SK-N-SH (cell line): ENCODE data around the gene GALC. TPM values are rescaled to one million over a fixed set of nuclear protein-coding genes. Genes with fewer than 3 reads are reported as not detected.

Source experiments
- CTCF ChIA-PET: fragments of 300-600, 350-600 bp; formaldehyde crosslinking; extraction: SDS; loops from one replicate; lab custom pipeline; 2021; lab: Yijun Ruan, JAX
- POLR2A ChIA-PET: fragments of 350-600 bp; sonication (Branson Sonifier 250); formaldehyde crosslinking; extraction: SDS; loops from one replicate; lab custom pipeline; 2020; ENCODE audit warnings: antibody characterized with exemption, inconsistent platforms; lab: Yijun Ruan, JAX
- DNase-seq: peaks from one replicate; pipeline ENCODE4 v3.0.0; 2012
- H2AFZ ChIP-seq: fragments of 200-600 bp; sonication (generic); 2 replicates; pipeline ENCODE4 v1.8.1; 2016; ENCODE audit warnings: antibody characterized with exemption, mild to moderate bottlenecking, low read depth
- H3F3A ChIP-seq: fragments of 200-600 bp; sonication (generic); replicated peaks from 2 replicates; pipeline ENCODE3; 2016; ENCODE audit warnings: antibody characterized with exemption, mild to moderate bottlenecking; ENCODE audit not compliant: insufficient read depth
- H3K27ac ChIP-seq, 2 experiments: fragments of 200-500 bp in 1 of 2; fragments of 200-600 bp in 1 of 2; sonication (Bioruptor generic) in 1 of 2; sonication (generic), shearing (Covaris generic) in 1 of 2; 2 replicates each; pipeline versions ENCODE4 v1.5.1 to v1.6.1; 2014 to 2016; ENCODE audit warnings: low read depth in 2 of 2, inconsistent platforms in 1 of 2, low read length in 1 of 2, mild to moderate bottlenecking in 1 of 2, mixed read lengths in 1 of 2
- H3K27me3 ChIP-seq: fragments of 200-600 bp; sonication (generic), shearing (Covaris generic); 2 replicates; pipeline ENCODE4 v1.6.1; 2016; ENCODE audit warnings: mixed run types; ENCODE audit not compliant: insufficient read depth
- H3K36me3 ChIP-seq, 2 experiments: fragments of 200-500 bp in 1 of 2; fragments of 200-600 bp in 1 of 2; sonication (Bioruptor generic) in 1 of 2; sonication (generic) in 1 of 2; replicated peaks in 1 of 2; 2 replicates each; pipeline versions ENCODE3 to v1.5.1; 2014 to 2016; ENCODE audit warnings: low read length in 1 of 2, mild to moderate bottlenecking in 1 of 2; ENCODE audit not compliant: insufficient read depth in 2 of 2, control insufficient read depth in 1 of 2
- H3K4me1 ChIP-seq, 2 experiments: fragments of 200-500 bp in 1 of 2; fragments of 200-600 bp in 1 of 2; sonication (Bioruptor generic) in 1 of 2; sonication (generic), shearing (Covaris generic) in 1 of 2; 2 replicates each; pipeline versions ENCODE4 v1.5.1 to v1.6.1; 2014 to 2016; ENCODE audit warnings: low read depth in 1 of 2, low read length in 1 of 2, mixed run types in 1 of 2; ENCODE audit not compliant: insufficient read depth in 2 of 2, control insufficient read depth in 1 of 2
- H3K4me2 ChIP-seq: fragments of 200-600 bp; sonication (generic), shearing (Covaris generic); 2 replicates; pipeline ENCODE4 v1.6.1; 2017; ENCODE audit warnings: mixed run types
- H3K4me3 ChIP-seq, 2 experiments: fragments of 200-500 bp in 1 of 2; fragments of 200-600 bp in 1 of 2; sonication (Bioruptor generic) in 1 of 2; sonication (generic), shearing (Covaris generic) in 1 of 2; 2 replicates each; pipeline versions ENCODE4 v1.5.1 to v1.8.1; 2014 to 2016; ENCODE audit warnings: low read depth in 2 of 2, inconsistent platforms in 1 of 2, low read length in 1 of 2, mild to moderate bottlenecking in 1 of 2, mixed read lengths in 1 of 2, moderate library complexity in 1 of 2
- H3K79me2 ChIP-seq: fragments of 200-600 bp; sonication (generic); 2 replicates; pipeline ENCODE4 v1.8.1; 2017; ENCODE audit warnings: mild to moderate bottlenecking; ENCODE audit not compliant: insufficient read depth
- H3K9ac ChIP-seq: fragments of 200-600 bp; sonication (generic); 2 replicates; pipeline ENCODE4 v1.6.1; 2017; ENCODE audit warnings: mixed run types
- H3K9me2 ChIP-seq: fragments of 200-600 bp; sonication (generic); 2 replicates; pipeline ENCODE4 v1.6.1; 2017; ENCODE audit warnings: mixed run types
- H3K9me3 ChIP-seq: fragments of 200-600 bp; sonication (generic); 2 replicates; pipeline ENCODE4 v1.6.1; 2017; ENCODE audit warnings: mixed run types, mild to moderate bottlenecking, moderate library complexity
- H4K20me1 ChIP-seq: fragments of 200-600 bp; sonication (generic); 2 replicates; pipeline ENCODE4 v1.6.1; 2017; ENCODE audit warnings: mild to moderate bottlenecking, mixed run types; ENCODE audit not compliant: insufficient read depth
- EP300 ChIP-seq, 2 experiments: IDR thresholded peaks; 2 replicates each; pipeline versions ENCODE4 v1.4.0 to v1.6.1; 2012; ENCODE audit warnings: borderline replicate concordance in 1 of 2, low read depth in 1 of 2, low read length in 1 of 2
- FOSL2 ChIP-seq: IDR thresholded peaks from 2 replicates; pipeline ENCODE4 v1.4.0; 2012; ENCODE audit warnings: low read depth, mild to moderate bottlenecking, moderate library complexity, borderline replicate concordance
- FOXJ3 ChIP-seq: sonication (generic); formaldehyde crosslinking; IDR thresholded peaks from 2 replicates; pipeline ENCODE4 v1.5.1; 2020; ENCODE audit warnings: mild to moderate bottlenecking, missing genetic modification reagents
- FOXM1 ChIP-seq: IDR thresholded peaks from 2 replicates; pipeline ENCODE4 v1.4.0; 2012; ENCODE audit warnings: low read depth, mild to moderate bottlenecking
- GATA2 ChIP-seq: sonication (generic); formaldehyde crosslinking; IDR thresholded peaks from 2 replicates; pipeline ENCODE4 v1.5.0; 2020; ENCODE audit warnings: mild to moderate bottlenecking, missing genetic modification reagents
- IRF3 ChIP-seq: fragments of 150-350 bp; IDR thresholded peaks from 2 replicates; pipeline ENCODE4 v1.6.1; 2016; ENCODE audit warnings: mild to moderate bottlenecking, low read depth, low read length
- MAX ChIP-seq: IDR thresholded peaks from 2 replicates; pipeline ENCODE4 v1.4.0; 2012; ENCODE audit warnings: low read depth
- MXI1 ChIP-seq: IDR thresholded peaks from 2 replicates; pipeline ENCODE4 v1.6.1; 2012; ENCODE audit warnings: mild to moderate bottlenecking, low read depth, low read length, improper control_type of control experiment
- NFIC ChIP-seq: IDR thresholded peaks from 2 replicates; pipeline ENCODE4 v1.4.0; 2012; ENCODE audit warnings: borderline replicate concordance
- PBX3 ChIP-seq: IDR thresholded peaks from 2 replicates; pipeline ENCODE4; 2012
- RAD21 ChIP-seq: IDR thresholded peaks from 2 replicates; pipeline ENCODE4 v1.6.1; 2012; ENCODE audit warnings: mild to moderate bottlenecking, low read length
- REST ChIP-seq: IDR thresholded peaks from 2 replicates; pipeline ENCODE4 v1.6.1; 2012; ENCODE audit warnings: mild to moderate bottlenecking, low read depth, low read length, moderate library complexity
- RFX5 ChIP-seq: IDR thresholded peaks from 2 replicates; pipeline ENCODE4 v1.6.1; 2012; ENCODE audit warnings: mild to moderate bottlenecking, improper control_type of control experiment, low read length
- RXRA ChIP-seq: IDR thresholded peaks from 2 replicates; pipeline ENCODE4 v1.4.0; 2012; ENCODE audit warnings: low read depth, mild to moderate bottlenecking, borderline replicate concordance
- SMC3 ChIP-seq: IDR thresholded peaks from 2 replicates; pipeline ENCODE4 v1.6.1; 2012; ENCODE audit warnings: low read depth, low read length, improper control_type of control experiment
- TEAD4 ChIP-seq: IDR thresholded peaks from 2 replicates; pipeline ENCODE4 v1.4.0; 2012; ENCODE audit warnings: mild to moderate bottlenecking, borderline replicate concordance; ENCODE audit not compliant: insufficient read depth
- USF1 ChIP-seq: IDR thresholded peaks from 2 replicates; pipeline ENCODE4 v1.4.0; 2012; ENCODE audit warnings: low read depth, borderline replicate concordance
- WGBS: methylation state at CpG from one replicate; pipeline ENCODE4 v1.1.6; 2017; ENCODE audit warnings: low lambda C conversion rate; 5-methylcytosine and 5-hydroxymethylcytosine counted together
- polyA plus RNA-seq, 3 experiments: library from polyadenylated mRNA; depleted of rRNA; stranded (reverse); fragments of >200 nt; gene quantifications; 2 replicates each; pipeline ENCODE4 v1.2.3, GENCODE V29; 2012
- TF ChIP-seq, protein P1 (sequence below): fragments of 200-600 bp; sonication (generic); IDR thresholded peaks from 2 replicates; pipeline ENCODE4 v1.6.1; 2017; ENCODE audit warnings: antibody characterized with exemption, mild to moderate bottlenecking, moderate library complexity

GALC gene
- polyA plus RNA-seq, 1 of the 3 experiments (the other 2 are of a cell fraction): 9.7 TPM

DNA sequence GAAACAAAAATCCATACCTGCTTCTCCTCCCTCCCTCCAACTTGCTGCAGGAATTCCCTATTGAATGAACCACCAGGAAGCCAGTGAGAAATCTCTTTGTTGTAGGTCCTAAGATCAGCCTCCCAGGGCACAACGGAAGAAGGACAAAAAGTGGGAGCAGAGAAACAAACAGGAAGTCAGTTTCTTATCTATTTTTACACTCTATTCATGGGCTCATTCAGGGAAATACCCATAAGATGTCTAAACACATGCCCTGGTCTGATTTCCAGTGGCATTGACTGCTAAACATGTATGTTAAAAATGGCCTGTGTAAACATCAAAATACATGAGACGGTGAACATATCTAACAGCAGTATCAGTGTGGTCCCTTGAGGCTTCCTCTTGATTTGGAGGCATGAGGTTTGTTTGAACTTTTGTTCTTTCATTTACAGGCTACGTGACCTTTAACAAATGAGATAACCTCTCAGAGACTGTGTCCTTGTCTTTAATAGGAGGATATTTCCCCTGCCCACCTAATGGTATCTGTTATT, 30.7 kb upstream of the GALC start:
- no peak overlapping the region for H3K4me3 ChIP-seq
- H3K4me1 ChIP-seq: no peaks in the 10 kb centered on the region
- WGBS: 43% methylated on average over 3 of the region's 3 CpGs
- no peaks in the 10 kb centered on the region for H4K20me1 ChIP-seq
- no peak overlapping the region for H3K27ac ChIP-seq
- no peaks in the 10 kb centered on the region for H3K79me2 ChIP-seq
- no peak overlapping the region for H2AFZ ChIP-seq
- no peaks in the 10 kb centered on the region for H3K9me2 ChIP-seq
- no peak for DNase-seq
- H3K36me3 ChIP-seq: no peaks in the 10 kb centered on the region
- no peak overlapping the region for H3K9ac ChIP-seq
- no peak overlapping the region for H3K4me2 ChIP-seq
- H3K27me3 ChIP-seq: no peaks in the 10 kb centered on the region
- H3F3A ChIP-seq: no peaks in the 10 kb centered on the region
- ChIA-PET POLR2A (no interaction called here), CTCF (no interaction called here)
- H3K9me3 ChIP-seq: no peaks in the 10 kb centered on the region
- TF ChIP-seq RAD21 (no peak), PBX3 (no peak), MXI1 (no peak), RFX5 (no peak), NFIC (no peak), USF1 (no peak), EP300 (IDR thresholded peaks at IDR 0.05; ENCODE audit: borderline replicate concordance in 1 of 2, low read depth in 1 of 2, low read length in 1 of 2) (no peak), SMC3 (no peak), FOXJ3 (CRISPR knock-in tag) (no peak), FOSL2 (no peak), TEAD4 (no peak)
- TF ChIP-seq, protein P1, sequence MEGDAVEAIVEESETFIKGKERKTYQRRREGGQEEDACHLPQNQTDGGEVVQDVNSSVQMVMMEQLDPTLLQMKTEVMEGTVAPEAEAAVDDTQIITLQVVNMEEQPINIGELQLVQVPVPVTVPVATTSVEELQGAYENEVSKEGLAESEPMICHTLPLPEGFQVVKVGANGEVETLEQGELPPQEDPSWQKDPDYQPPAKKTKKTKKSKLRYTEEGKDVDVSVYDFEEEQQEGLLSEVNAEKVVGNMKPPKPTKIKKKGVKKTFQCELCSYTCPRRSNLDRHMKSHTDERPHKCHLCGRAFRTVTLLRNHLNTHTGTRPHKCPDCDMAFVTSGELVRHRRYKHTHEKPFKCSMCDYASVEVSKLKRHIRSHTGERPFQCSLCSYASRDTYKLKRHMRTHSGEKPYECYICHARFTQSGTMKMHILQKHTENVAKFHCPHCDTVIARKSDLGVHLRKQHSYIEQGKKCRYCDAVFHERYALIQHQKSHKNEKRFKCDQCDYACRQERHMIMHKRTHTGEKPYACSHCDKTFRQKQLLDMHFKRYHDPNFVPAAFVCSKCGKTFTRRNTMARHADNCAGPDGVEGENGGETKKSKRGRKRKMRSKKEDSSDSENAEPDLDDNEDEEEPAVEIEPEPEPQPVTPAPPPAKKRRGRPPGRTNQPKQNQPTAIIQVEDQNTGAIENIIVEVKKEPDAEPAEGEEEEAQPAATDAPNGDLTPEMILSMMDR: no peak

DNA sequence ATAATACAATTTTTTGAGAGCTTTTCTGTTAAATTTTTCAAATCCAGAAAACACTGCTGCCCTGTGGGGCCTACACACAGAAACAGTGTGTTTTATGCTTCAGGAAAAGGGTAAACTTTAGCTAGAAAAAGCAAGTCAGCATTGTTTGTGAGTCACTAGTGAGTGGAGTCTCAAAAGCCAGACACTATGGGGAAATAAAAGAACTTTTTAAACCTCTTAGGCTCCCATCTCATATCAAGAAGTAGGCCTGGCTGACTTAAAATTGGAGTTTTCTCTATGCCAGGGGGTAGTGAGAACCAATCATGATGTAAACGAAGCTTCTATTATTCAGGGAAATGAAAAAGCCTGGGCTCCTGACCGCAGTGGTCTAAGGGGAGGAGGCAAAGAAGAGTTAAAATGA, 24.6 kb upstream of the GALC start:
- Histone ChIP-seq H3K27ac (no peak overlapping the region), H3K27me3 (no peaks in the 10 kb centered on the region), H3K4me2 (no peak overlapping the region), H3K4me3 (no peak overlapping the region), H3K79me2 (no peaks in the 10 kb centered on the region), H3K4me1 (no peaks in the 10 kb centered on the region), H3K9me3 (no peaks in the 10 kb centered on the region)
- DNase-seq: no peak
- no peak for TF ChIP-seq MAX
- no peak for TF ChIP-seq IRF3
- TF ChIP-seq RXRA: no peak
- no peak for TF ChIP-seq FOXM1
- TF ChIP-seq TEAD4: no peak
- TF ChIP-seq SMC3: no peak
- TF ChIP-seq REST: no peak
- no peak for TF ChIP-seq GATA2
- no peak for TF ChIP-seq FOXJ3 (CRISPR knock-in tag)
- TF ChIP-seq, all 33 proteins: peak for 0
- Histone ChIP-seq H3K36me3 (no peaks in the 10 kb centered on the region), H3K9me2 (no peaks in the 10 kb centered on the region), H3K9ac (no peak overlapping the region), H3F3A (no peaks in the 10 kb centered on the region), H4K20me1 (no peaks in the 10 kb centered on the region), H2AFZ (no peak overlapping the region)
- ChIA-PET CTCF (interaction anchor here (1.4 to 6.5 kb wide), 5 partner anchors 14 to 363 kb away, joined by 3 to 86 read pairs (median 34); partner anchors contain the start of gene GPR65), POLR2A (interaction anchor here (1.0 kb wide), 1 partner anchor 25 kb away, joined by 4 read pairs; the partner anchor contains the start of gene GALC)
- 25% methylated on average over 2 of the region's 2 CpGs for WGBS
